GM13977 (cell line): Measurements from ENCODE around the gene PPM1A.

Experiments
- DNase-seq: peaks from one replicate; pipeline ENCODE4 v3.0.0; 2012; ENCODE audit warnings: low spot score
- CTCF ChIP-seq: IDR thresholded peaks from 2 replicates; pipeline ENCODE4 v1.5.1; 2012; ENCODE audit warnings: mild to moderate bottlenecking, control low read depth; ENCODE audit not compliant: insufficient read depth; ENCODE audit errors: extremely low read depth, missing control alignments
- in situ Hi-C: fragments of 300-500 bp; cut with MboI; formaldehyde crosslinking; loops from one replicate; pipeline ENCODE4 v1.12.0; 2022; ENCODE audit warnings: low sequenced_read_pairs, low pct_unique_long_range_greater_than_20kb, mixed read lengths, inconsistent platforms; ENCODE audit not compliant: unreplicated experiment

PPM1A gene

DNA sequence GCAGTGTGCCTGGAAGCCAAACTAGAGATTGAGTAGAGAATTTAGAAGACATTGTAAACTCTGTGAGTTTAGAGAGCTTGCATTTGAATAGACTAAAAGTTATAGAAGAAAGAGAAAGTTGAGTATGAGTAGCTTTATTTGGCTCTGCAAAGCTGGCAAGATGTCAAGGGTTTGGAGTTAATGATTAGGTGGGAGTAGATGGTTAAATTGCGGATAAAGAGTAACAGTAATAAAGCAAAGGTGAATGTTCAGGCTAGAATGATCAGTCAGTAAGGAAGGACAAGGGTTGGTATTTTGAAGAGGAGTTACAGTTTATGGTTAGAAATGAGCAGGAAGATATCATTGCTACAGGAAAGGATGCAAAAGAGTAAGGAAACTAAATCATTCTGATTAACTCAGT, 5.2 kb downstream of the PPM1A start:
- in situ Hi-C loops, result no loop called here
- no peak for TF ChIP-seq CTCF
- no peak for DNase-seq

- in situ Hi-C loops, result no loop called here
- no peak for TF ChIP-seq CTCF
These were observed 8.8 kb downstream of the PPM1A start for GRCh38 chr14:60257865-60258264.

GRCh38 chr14:60265163-60265562, 16.1 kb downstream of the PPM1A start:
- DNase-seq, result no peak
- in situ Hi-C loops, result no loop called here
- no peak for TF ChIP-seq CTCF

More at GRCh38 chr14:60257865-60258264, 8.8 kb downstream of the PPM1A start:
- DNase-seq, result no peak

DNA sequence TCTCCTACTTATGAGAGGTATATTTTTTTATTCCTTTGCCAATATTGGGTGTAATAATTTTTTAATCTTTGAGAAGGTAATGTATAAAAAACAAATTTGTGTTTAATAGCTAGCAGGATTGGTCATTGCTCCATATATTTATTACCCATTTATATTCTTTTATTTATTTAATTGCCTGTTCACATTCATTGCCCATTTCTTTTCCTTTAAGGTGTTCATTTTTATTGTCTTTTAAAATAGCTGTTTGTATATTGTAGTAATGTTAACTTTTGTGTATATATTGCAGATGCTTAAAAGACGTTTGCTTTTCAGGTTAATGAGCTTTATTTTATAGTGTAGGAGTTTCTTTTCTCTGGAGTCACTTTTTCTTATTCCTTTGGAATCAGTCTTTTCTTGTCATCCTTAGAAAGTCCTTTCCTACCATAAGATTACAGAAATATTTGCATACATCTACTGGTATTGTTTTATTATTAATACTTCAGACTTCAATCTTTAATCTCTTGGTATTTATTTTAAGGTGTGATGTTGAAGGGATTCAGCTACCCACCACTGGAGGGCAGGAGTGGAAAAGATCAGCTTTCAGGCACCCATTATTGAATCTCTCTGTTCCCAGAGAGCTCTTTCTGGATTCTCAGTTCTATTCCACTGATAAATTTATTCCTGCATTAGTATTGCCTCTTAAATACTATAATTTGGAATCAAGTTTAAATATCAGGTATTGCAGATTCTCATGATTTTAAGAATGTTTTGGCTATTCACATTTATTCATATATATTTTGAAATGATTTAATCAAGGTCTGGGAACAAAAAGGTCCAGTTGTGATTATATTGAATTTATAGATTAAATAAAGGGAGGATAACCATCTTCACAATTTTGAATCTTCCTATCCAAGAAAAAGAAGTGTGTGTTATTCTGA, 17.3 kb downstream of the PPM1A start:
- DNase-seq, result no peak
- in situ Hi-C loops, result no loop called here
- peak; percentile 17 for TF ChIP-seq CTCF

DNA sequence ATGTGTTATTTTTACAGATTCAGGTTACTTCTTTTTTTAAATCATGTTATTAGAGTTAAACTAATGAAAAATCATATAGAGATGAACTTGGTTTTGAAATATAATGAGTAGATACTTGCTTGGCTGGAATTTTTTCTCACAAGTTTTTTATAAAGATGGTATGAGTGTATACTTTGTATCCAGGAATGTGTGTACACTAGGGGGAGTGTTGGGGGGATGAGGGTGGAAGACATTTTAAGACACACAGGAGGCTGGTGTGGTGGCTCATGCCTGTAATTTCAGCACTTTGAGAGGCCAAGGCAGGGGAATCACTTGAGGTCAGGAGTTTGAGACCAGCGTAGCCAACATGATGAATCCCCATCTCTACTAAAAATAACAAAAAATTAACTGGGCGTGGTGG, 23.2 kb downstream of the PPM1A start:
- no peak for TF ChIP-seq CTCF
- in situ Hi-C loops, result no loop called here
- no peak for DNase-seq

GRCh38 chr14:60273956-60274355, 24.9 kb downstream of the PPM1A start:
- no peak for TF ChIP-seq CTCF
- no peak for DNase-seq
- in situ Hi-C loops, result no loop called here

GRCh38 chr14:60274448-60274847, 25.4 kb downstream of the PPM1A start:
- DNase-seq, result no peak
- TF ChIP-seq CTCF, result no peak
- in situ Hi-C loops, result no loop called here
